GM19099 (cell line): ENCODE data around the gene CYP2W1.

Source experiments
- POLR2A ChIP-seq: IDR thresholded peaks from 3 replicates; pipeline ENCODE4 v1.6.1; 2011; ENCODE audit warnings: low read depth; ENCODE audit not compliant: insufficient read length; ENCODE audit errors: extremely low read depth

The CYP2W1 gene

GRCh38 chr7:1029637-1030443 is 46.9 kb downstream of the CYP2W1 start:
- TF ChIP-seq POLR2A, result no peak

GRCh38 chr7:1030444-1031070 is 47.6 kb downstream of the CYP2W1 start:
- TF ChIP-seq POLR2A, result no peak

- TF ChIP-seq POLR2A, result no peak
Measured at GRCh38 chr7:1031716-1032455, 48.9 kb downstream of the CYP2W1 start.

- TF ChIP-seq POLR2A, result no peak
Measured at GRCh38 chr7:1032536-1033181, 49.7 kb downstream of the CYP2W1 start.

GRCh38 chr7:1033546-1034145 is 50.7 kb downstream of the CYP2W1 start:
- TF ChIP-seq POLR2A, result no peak
